ENCODE measurements around the gene CEP85.
A peak's percentile ranks its signal among the peaks of the same experiment; 100 is the strongest.

The CEP85 gene

GRCh38 chr1:26317146-26317545 is 83.1 kb downstream of the CEP85 start:
- no peak for DNase-seq (ENCODE audit: low spot score)

GRCh38 chr1:26317612-26318337 is 83.8 kb downstream of the CEP85 start, which contains the start of gene CD52:
TSS of gene CD52 (plus strand) at chr1:26317958. CDS start at chr1:26318018, 60 bp downstream.
- no peak for DNase-seq (ENCODE audit: low spot score)

DNA sequence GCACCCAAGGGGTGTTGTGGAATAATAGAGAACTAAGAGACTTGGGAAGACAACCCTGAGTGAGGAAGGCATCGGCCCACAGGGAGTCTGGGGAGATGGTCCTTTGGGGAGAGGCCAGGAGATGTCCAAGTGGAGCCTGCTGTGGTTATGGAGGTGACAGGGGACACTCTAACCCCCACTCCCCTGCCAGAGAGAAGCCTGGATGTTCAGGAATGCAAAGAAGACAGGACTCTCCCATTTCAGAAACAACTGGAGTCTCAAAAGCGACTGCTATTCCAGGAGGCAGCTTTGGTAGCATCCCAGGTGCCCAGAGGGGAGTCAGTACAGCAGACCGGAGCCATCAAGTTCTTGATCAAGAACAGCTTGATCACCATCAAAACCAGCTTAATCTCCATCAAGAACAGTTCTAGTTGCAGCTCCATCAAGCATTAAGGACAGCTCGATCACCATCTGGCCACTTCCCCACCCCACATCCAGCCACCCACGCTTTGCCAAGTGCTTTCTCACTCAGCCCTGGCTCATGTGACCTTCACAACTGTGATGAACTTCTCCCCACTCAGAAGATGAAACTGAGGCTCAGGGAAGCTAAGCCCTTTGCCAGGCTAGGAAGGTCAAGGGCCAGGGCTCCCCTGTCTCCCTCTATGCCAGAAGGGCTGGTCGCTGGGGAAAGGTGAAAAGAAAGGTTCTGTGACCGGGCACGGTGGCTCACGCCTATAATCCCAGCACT is 84.5 kb downstream of the CEP85 start:
- no peak for DNase-seq (ENCODE audit: low spot score)

DNA sequence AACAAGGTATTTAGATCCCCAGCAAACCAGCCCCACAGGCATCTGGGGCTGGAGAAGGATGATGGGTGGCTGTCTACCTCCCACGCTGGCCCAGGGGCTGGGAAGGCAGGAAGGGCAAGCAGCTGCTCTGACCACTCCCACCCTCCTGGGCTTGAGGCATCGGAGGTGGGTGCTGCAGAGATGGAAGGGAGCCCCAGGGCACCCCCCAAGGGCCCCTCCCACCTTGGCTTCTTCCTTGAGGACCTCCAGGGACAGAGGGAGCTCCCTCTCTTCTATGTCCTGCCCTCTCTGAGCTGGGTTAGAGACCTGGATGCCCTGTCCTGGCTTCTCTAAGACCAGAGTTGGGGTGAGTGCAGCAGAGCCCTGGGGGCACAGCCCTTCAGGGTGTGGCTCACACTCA is 86.9 kb downstream of the CEP85 start:
- no peak for DNase-seq (ENCODE audit: low spot score)

GRCh38 chr1:26321315-26322041 is 87.5 kb downstream of the CEP85 start:
- DNase-seq (ENCODE audit: low spot score) = peak; percentile 94

- no peak for DNase-seq (ENCODE audit: low spot score)
These were observed 88.0 kb downstream of the CEP85 start for GRCh38 chr1:26322042-26322331.

DNA sequence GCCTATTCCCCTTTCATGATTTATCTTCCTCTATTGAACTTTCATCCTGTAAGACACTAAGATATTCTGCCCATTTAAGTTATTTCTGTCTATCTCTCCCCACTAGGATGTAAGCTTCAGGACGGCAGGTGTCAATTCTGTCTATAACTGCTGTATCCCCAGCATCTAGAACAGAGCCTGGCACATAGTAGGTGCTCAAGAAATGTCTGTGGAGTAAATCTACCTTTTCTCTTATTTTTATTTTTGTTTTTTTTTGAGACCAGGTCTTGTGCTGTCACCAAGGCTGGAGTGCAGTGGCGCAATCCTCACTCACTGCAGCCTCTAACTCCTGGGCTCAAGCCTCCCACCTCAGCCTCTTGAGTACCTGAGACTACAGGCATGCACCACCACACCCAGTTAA is 89.4 kb downstream of the CEP85 start:
- DNase-seq (ENCODE audit: low spot score) = no peak

GRCh38 chr1:26324550-26324949 is 90.5 kb downstream of the CEP85 start:
- DNase-seq (ENCODE audit: low spot score) = no peak

DNA sequence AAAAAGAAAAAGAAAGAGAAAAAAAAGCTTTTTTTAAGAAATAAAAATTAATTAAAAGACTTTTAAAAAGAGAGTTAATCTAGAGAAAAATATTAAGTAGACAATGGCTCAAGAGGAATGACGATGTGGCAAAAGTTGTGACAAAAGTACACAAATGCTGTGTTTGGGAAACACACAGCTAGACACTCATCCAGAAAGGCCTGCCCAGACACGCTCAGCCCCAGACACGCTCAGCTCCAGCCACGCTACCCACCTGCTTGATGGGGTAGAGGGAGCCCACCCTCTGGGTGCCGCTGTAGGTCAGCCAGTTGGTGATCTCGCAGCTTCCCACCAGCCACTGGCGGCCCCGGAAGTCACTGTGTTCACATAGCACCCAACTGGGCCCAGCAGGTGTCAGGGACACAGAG is 94.0 kb downstream of the CEP85 start:
- no peak for DNase-seq (ENCODE audit: low spot score)

All from AG20443 (cell line).